Renal pelvis (tissue), 4 donors: ENCODE results near the gene RAB19. TPM values are rescaled to one million over a fixed set of nuclear protein-coding genes. Genes with fewer than 3 reads are reported as not detected.
"Not testable (repeated sequence)": the region's sequence is repeated elsewhere in the genome, so short reads cannot be mapped to it uniquely, and the experiment has no call there.

ENCODE experiments used
- DNase-seq: peaks from one replicate; pipeline ENCODE4 v3.0.0-alpha.2; 2013
- polyA plus RNA-seq, 3 donors: library from polyadenylated mRNA; unstranded; fragments of 120-200 nt; gene quantifications; one replicate each; pipeline ENCODE4 v1.2.1, GENCODE V29; 2013; ENCODE audit not compliant: insufficient read length in 3 of 3

The RAB19 gene
- polyA plus RNA-seq, 3 donors = 2.2 to 3.4 (median 2.8) TPM

GRCh38 chr7:140398821-140399220 is 5.0 kb upstream of the RAB19 start:
- no peak for DNase-seq

GRCh38 chr7:140400381-140400780 is 3.5 kb upstream of the RAB19 start:
- no peak for DNase-seq

- no peak for DNase-seq
These were observed 1.6 kb upstream of the RAB19 start for GRCh38 chr7:140402178-140402835.

- peak; percentile 54 for DNase-seq
These were observed 757 bp downstream of the RAB19 start for GRCh38 chr7:140404565-140405065.

- DNase-seq = no peak
These were observed 11.5 kb downstream of the RAB19 start for GRCh38 chr7:140415361-140415760.

GRCh38 chr7:140415816-140416215 is 12.0 kb downstream of the RAB19 start:
- DNase-seq = not testable (repeated sequence)

- DNase-seq = no peak
These were observed 12.7 kb downstream of the RAB19 start for GRCh38 chr7:140416560-140416959.

GRCh38 chr7:140417456-140418155 is 13.7 kb downstream of the RAB19 start:
- DNase-seq = no peak

- not testable (repeated sequence) for DNase-seq
These were observed 14.3 kb downstream of the RAB19 start for GRCh38 chr7:140418156-140418472.

GRCh38 chr7:140418653-140419052 is 14.8 kb downstream of the RAB19 start:
- no peak for DNase-seq

- no peak for DNase-seq
These were observed 17.7 kb downstream of the RAB19 start for GRCh38 chr7:140421521-140421920.

GRCh38 chr7:140423501-140423900 is 19.6 kb downstream of the RAB19 start:
- DNase-seq = no peak

GRCh38 chr7:140425718-140426117 is 21.9 kb downstream of the RAB19 start:
- DNase-seq = no peak

- no peak for DNase-seq
These were observed 22.3 kb downstream of the RAB19 start for GRCh38 chr7:140426130-140426529.

- no peak for DNase-seq
These were observed 29.5 kb downstream of the RAB19 start for GRCh38 chr7:140433396-140433795.

GRCh38 chr7:140435252-140435895 is 31.5 kb downstream of the RAB19 start:
- DNase-seq = no peak

- DNase-seq = no peak
These were observed 35.5 kb downstream of the RAB19 start for GRCh38 chr7:140439359-140439758.

- DNase-seq = no peak
These were observed 36.7 kb downstream of the RAB19 start for GRCh38 chr7:140440593-140440992.

- no peak for DNase-seq
These were observed 37.7 kb downstream of the RAB19 start for GRCh38 chr7:140441519-140441918.

GRCh38 chr7:140446467-140446866 is 42.6 kb downstream of the RAB19 start:
- no peak for DNase-seq

- no peak for DNase-seq
These were observed 44.0 kb downstream of the RAB19 start for GRCh38 chr7:140447841-140448240.

- DNase-seq = no peak
These were observed 45.1 kb downstream of the RAB19 start for GRCh38 chr7:140448781-140449480.

- no peak for DNase-seq
These were observed 47.9 kb downstream of the RAB19 start for GRCh38 chr7:140451716-140452115.
